Upper lobe of left lung (tissue), 6 donors: ENCODE results near the gene KIF26B. TPM values are rescaled to one million over a fixed set of nuclear protein-coding genes. Genes with fewer than 3 reads are reported as not detected.

Experiments
- ATAC-seq, 2 donors: fragments of 200-7000 bp; cut with Tn5 transposase; one replicate each; pipeline ENCODE4 v1.9.1; 2022; ENCODE audit warnings: mild to moderate bottlenecking in 2 of 2, moderate library complexity in 2 of 2; ENCODE audit not compliant: low FRiP score in 2 of 2
- DNase-seq, 2 donors: peaks; one replicate each; pipeline ENCODE4 v3.0.0-alpha.2; 2019 to 2020
- H3K27ac ChIP-seq, 4 donors: fragments of 200-600 bp; sonication (generic); one replicate each; pipeline ENCODE4 v1.5.1; 2016 to 2019
- H3K27me3 ChIP-seq, 4 donors: fragments of 200-600 bp; sonication (generic); one replicate each; pipeline ENCODE4 v1.5.1; 2017 to 2019
- H3K36me3 ChIP-seq, 4 donors: fragments of 200-600 bp; sonication (generic); one replicate each; pipeline ENCODE4 v1.5.1; 2016 to 2019
- H3K4me1 ChIP-seq, 4 donors: fragments of 200-600 bp; sonication (generic); one replicate each; pipeline ENCODE4 v1.5.1; 2018 to 2019
- H3K4me3 ChIP-seq, 4 donors: fragments of 200-600 bp; sonication (generic); one replicate each; pipeline ENCODE4 v1.5.1; 2017 to 2019; ENCODE audit warnings: mild to moderate bottlenecking in 2 of 4, moderate library complexity in 1 of 4
- H3K9me3 ChIP-seq, 4 donors: fragments of 200-600 bp; sonication (generic); one replicate each; pipeline ENCODE4 v1.5.1; 2018 to 2019
- EP300 ChIP-seq, 4 donors: sonication (generic); formaldehyde crosslinking; IDR thresholded peaks; one replicate each; pipeline ENCODE4 v1.5.1; 2017; ENCODE audit warnings: antibody characterized with exemption in 4 of 4, control low read depth in 2 of 4
- POLR2A ChIP-seq, 4 donors: fragments of 450-650 bp; IDR thresholded peaks; one replicate each; pipeline ENCODE4 v1.5.1; 2016 to 2017; ENCODE audit warnings: antibody characterized with exemption in 4 of 4, mild to moderate bottlenecking in 2 of 4
- POLR2AphosphoS5 ChIP-seq, 2 donors: sonication (generic); formaldehyde crosslinking; IDR thresholded peaks; one replicate each; pipeline ENCODE4 v1.5.1; 2017; ENCODE audit warnings: antibody characterized with exemption in 2 of 2
- WGBS, 2 donors: methylation state at CpG; one replicate each; pipeline ENCODE4 v1.1.5; 2017 to 2018; 5-methylcytosine and 5-hydroxymethylcytosine counted together
- total RNA-seq, 6 donors: library from RNA; depleted of rRNA in 4 of 6; stranded (reverse); fragments of >200 nt in 4 of 6; gene quantifications; one replicate each; pipeline versions ENCODE4 v1.1.0 to v1.2.1, GENCODE V29; 2016 to 2021
- TF ChIP-seq, protein P1 (sequence below), 6 experiments: fragments of 450-650 bp in 4 of 6; fragments of 200-600 bp in 2 of 6; sonication (generic) in 2 of 6; IDR thresholded peaks; one replicate each; pipeline ENCODE4 v1.5.1; 2016 to 2019; ENCODE audit warnings: antibody characterized with exemption in 6 of 6
- donor health status: DM: no; HTN: no; CAD: no; lungs with moderate emphysema.
- donor health status: DM: no; HTN: yes; CAD: no; lungs with severe emphysema.

Gene KIF26B
- total RNA-seq, 6 donors from 2014 or later: 1.2 to 4.3 (median 2.1) TPM

DNA sequence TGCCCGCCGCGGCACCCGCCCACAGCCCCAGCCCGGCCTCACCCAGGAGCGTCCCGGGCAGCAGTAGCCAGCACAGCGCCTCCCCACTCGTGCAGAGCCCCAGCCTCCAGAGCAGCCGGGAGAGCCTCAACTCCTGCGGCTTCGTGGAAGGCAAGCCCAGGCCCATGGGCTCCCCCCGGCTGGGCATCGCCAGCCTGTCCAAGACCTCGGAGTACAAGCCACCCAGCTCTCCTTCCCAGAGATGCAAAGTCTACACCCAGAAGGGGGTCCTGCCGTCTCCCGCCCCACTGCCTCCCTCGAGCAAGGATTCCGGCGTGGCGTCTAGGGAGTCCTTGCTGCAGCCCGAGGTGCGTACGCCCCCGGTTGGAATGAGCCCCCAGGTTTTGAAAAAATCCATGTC is 531.2 kb downstream of the KIF26B start:
- ATAC-seq (no peak), DNase-seq (peak in 1 of 2 donors; percentile 78)
- Histone ChIP-seq H3K4me3 (no peak overlapping the region), H3K27ac (no peak overlapping the region), H3K9me3 (no peaks in the 10 kb centered on the region), H3K4me1 (peaks cover 0 to 14% (median 0%) of the 10 kb centered on the region in 4 donors), H3K36me3 (no peaks in the 10 kb centered on the region), H3K27me3 (no peaks in the 10 kb centered on the region)
- WGBS, 2 donors: 91 to 97% methylated on average over 11 to 25 of the region's 25 CpGs
- TF ChIP-seq, protein P1, sequence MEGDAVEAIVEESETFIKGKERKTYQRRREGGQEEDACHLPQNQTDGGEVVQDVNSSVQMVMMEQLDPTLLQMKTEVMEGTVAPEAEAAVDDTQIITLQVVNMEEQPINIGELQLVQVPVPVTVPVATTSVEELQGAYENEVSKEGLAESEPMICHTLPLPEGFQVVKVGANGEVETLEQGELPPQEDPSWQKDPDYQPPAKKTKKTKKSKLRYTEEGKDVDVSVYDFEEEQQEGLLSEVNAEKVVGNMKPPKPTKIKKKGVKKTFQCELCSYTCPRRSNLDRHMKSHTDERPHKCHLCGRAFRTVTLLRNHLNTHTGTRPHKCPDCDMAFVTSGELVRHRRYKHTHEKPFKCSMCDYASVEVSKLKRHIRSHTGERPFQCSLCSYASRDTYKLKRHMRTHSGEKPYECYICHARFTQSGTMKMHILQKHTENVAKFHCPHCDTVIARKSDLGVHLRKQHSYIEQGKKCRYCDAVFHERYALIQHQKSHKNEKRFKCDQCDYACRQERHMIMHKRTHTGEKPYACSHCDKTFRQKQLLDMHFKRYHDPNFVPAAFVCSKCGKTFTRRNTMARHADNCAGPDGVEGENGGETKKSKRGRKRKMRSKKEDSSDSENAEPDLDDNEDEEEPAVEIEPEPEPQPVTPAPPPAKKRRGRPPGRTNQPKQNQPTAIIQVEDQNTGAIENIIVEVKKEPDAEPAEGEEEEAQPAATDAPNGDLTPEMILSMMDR (IDR thresholded peaks at IDR 0.05): no peak
- TF ChIP-seq POLR2A (IDR thresholded peaks at IDR 0.05) (no peak), EP300 (IDR thresholded peaks at IDR 0.05) (no peak), POLR2AphosphoS5 (IDR thresholded peaks at IDR 0.05) (no peak)

DNA sequence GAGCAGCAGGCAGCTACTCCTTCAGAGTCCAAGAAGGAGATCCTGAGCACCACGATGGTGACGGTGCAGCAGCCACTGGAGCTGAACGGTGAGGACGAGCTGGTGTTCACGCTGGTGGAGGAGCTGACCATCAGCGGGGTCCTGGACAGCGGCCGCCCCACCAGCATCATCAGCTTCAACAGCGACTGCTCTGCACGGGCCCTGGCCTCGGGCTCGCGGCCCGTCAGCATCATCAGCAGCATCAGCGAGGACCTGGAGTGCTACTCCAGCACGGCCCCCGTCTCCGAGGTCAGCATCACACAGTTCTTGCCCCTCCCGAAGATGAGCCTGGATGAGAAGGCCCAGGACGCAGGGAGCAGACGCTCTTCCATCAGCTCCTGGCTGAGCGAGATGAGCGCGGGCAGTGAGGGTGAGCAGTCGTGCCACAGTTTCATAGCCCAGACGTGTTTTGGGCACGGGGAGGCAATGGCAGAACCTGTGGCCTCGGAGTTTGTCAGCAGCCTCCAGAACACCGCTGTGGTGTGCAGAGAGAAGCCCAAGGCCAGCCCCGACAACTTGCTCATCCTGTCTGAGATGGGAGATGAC is 531.8 kb downstream of the KIF26B start:
- Histone ChIP-seq H3K4me3 (no peak overlapping the region), H3K4me1 (peaks cover 0 to 14% (median 0%) of the 10 kb centered on the region in 4 donors), H3K27ac (no peak overlapping the region), H3K27me3 (no peaks in the 10 kb centered on the region), H3K9me3 (no peaks in the 10 kb centered on the region), H3K36me3 (no peaks in the 10 kb centered on the region)
- TF ChIP-seq POLR2A (IDR thresholded peaks at IDR 0.05) (no peak), EP300 (IDR thresholded peaks at IDR 0.05) (no peak), POLR2AphosphoS5 (IDR thresholded peaks at IDR 0.05) (no peak)
- TF ChIP-seq, protein P1 (IDR thresholded peaks at IDR 0.05): no peak
- 91 to 98% methylated on average over 21 to 24 of the region's 30 CpGs for WGBS, 2 donors
- ATAC-seq (no peak), DNase-seq (peak in 1 of 2 donors; percentile 64)

DNA sequence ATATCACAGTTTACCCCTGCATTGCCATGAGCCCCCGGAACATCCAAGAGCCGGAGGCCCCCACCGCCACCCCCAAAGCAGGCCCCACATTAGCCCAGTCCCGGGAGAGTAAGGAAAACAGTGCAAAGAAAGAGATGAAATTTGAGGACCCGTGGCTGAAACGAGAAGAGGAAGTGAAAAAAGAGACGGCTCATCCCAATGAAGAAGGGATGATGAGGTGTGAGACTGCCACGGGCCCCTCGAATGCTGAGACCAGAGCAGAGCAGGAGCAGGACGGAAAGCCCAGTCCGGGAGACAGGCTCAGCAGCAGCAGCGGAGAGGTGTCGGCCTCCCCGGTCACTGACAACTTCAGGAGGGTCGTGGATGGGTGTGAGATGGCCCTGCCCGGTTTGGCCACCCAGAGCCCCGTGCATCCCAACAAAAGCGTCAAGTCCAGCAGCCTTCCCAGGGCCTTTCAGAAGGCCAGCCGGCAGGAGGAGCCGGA is 532.4 kb downstream of the KIF26B start:
- Histone ChIP-seq H3K27me3 (no peaks in the 10 kb centered on the region), H3K9me3 (no peaks in the 10 kb centered on the region), H3K4me1 (peaks cover 0 to 14% (median 0%) of the 10 kb centered on the region in 4 donors), H3K4me3 (no peak overlapping the region), H3K27ac (no peak overlapping the region), H3K36me3 (no peaks in the 10 kb centered on the region)
- ATAC-seq (no peak), DNase-seq (no peak)
- WGBS, 2 donors: 74 to 77% methylated on average over 17 to 18 of the region's 20 CpGs
- TF ChIP-seq, protein P1 (IDR thresholded peaks at IDR 0.05): no peak
- TF ChIP-seq POLR2A (IDR thresholded peaks at IDR 0.05) (no peak), EP300 (IDR thresholded peaks at IDR 0.05) (no peak), POLR2AphosphoS5 (IDR thresholded peaks at IDR 0.05) (no peak)

DNA sequence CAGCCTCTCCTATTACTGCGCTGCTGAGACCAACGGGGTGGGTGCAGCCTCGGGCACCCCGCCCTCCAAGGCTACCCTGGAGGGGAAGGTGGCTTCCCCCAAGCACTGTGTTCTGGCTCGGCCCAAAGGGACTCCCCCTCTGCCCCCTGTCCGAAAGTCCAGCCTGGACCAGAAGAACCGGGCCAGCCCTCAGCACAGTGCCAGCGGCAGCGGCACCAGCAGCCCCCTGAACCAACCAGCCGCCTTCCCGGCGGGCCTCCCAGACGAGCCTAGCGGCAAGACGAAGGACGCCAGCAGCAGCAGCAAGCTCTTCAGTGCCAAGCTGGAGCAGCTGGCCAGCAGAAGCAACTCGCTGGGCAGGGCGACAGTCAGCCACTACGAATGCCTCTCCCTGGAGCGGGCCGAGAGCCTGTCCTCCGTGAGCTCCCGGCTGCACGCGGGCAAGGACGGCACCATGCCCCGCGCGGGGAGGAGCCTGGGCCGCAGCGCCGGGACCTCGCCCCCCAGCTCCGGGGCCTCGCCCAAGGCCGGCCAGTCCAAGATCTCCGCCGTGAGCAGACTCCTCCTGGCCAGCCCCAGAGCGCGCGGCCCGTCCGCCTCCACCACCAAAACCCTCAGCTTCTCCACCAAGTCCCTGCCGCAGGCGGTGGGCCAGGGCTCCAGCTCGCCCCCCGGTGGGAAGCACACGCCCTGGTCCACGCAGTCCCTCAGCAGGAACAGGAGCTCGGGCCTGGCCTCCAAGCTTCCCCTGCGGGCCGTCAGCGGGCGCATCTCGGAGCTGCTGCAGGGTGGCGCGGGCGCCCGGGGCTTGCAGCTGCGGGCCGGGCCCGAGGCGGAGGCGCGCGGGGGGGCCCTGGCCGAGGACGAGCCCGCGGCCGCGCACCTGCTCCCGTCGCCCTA is 533.1 kb downstream of the KIF26B start:
- H3K36me3 ChIP-seq: no peaks in the 10 kb centered on the region
- no peaks in the 10 kb centered on the region for H3K9me3 ChIP-seq
- no peak for TF ChIP-seq EP300 (IDR thresholded peaks at IDR 0.05)
- TF ChIP-seq POLR2A (IDR thresholded peaks at IDR 0.05): no peak
- no peak for TF ChIP-seq POLR2AphosphoS5 (IDR thresholded peaks at IDR 0.05)
- TF ChIP-seq, protein P1 (IDR thresholded peaks at IDR 0.05): no peak
- WGBS, 2 donors: 20 to 65% methylated on average over 2 to 36 of the region's 74 CpGs
- no peak for ATAC-seq
- DNase-seq: peak in 1 of 2 donors; percentile 85
- peak overlapping the region in 3 of 4 donors; percentile 21 to 41 (median 29) for H3K4me3 ChIP-seq
- H3K4me1 ChIP-seq: peaks cover 0 to 14% (median 0%) of the 10 kb centered on the region in 4 donors
- no peak overlapping the region for H3K27ac ChIP-seq
- no peaks in the 10 kb centered on the region for H3K27me3 ChIP-seq
